GM12872 (cell line): ENCODE data around the gene TMPRSS11F.

Source experiments
- TF ChIP-seq, protein P1 (sequence below): IDR thresholded peaks from 3 replicates; pipeline ENCODE4 v1.5.1; 2011; ENCODE audit warnings: low read depth, mild to moderate bottlenecking, low read length, moderate library complexity; ENCODE audit not compliant: insufficient read depth

TMPRSS11F gene

DNA sequence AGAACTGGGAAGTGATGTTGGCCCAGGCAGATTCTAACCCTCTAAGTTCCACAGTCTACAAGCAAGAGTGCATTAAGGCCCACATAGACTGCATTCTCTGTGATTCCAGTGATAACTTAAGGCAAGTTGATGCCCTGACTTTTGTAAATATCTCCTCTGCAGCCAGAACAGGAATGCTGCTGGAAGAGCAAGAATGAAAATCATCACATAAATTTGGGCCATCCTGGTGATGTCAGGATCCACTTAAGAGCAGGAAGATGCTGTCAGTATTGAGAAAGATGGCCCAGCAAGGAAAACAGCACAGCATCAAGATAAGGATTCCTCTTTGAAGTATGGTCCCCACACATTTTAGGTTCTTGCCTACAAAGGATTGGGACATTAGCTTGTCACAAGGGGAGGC, 52.4 kb downstream of the TMPRSS11F start:
- TF ChIP-seq, protein P1, sequence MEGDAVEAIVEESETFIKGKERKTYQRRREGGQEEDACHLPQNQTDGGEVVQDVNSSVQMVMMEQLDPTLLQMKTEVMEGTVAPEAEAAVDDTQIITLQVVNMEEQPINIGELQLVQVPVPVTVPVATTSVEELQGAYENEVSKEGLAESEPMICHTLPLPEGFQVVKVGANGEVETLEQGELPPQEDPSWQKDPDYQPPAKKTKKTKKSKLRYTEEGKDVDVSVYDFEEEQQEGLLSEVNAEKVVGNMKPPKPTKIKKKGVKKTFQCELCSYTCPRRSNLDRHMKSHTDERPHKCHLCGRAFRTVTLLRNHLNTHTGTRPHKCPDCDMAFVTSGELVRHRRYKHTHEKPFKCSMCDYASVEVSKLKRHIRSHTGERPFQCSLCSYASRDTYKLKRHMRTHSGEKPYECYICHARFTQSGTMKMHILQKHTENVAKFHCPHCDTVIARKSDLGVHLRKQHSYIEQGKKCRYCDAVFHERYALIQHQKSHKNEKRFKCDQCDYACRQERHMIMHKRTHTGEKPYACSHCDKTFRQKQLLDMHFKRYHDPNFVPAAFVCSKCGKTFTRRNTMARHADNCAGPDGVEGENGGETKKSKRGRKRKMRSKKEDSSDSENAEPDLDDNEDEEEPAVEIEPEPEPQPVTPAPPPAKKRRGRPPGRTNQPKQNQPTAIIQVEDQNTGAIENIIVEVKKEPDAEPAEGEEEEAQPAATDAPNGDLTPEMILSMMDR = no peak

DNA sequence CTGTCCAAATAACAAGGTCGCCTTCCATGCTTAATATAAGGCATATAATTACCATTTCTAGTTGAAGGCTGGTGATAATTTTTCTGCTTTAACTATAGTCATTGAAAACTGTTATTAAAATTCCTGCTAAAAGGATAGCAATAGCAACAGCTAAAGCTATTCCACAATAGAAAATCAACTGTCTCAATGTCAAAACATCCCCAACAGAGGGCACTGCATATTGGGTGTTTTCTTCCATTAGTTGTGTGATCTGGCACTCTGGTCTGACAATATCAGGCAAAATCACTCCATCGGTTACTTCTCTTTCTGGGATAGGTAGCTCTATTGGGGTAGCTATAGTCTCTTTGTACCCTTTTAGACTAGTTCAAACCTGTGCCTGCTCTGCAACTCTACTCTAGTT, 53.5 kb downstream of the TMPRSS11F start:
- TF ChIP-seq, protein P1 = no peak

DNA sequence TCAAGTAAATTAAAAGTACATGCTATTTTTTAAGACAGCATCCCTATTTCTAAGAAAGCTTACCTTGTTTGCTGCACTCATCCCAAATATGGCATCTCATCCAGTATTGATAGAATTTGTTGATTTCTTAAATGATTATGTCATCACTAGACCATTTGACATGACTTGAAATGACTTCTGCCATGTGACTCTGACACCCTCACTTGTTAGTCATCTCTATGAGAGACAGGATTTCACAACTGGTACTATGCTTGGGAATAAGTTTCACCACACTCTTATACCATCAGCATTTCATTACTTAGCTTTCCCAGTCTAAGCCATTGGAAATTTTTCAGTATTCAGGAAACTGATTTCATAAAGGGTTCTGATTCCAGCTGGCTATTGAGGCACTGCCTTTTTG, 55.3 kb downstream of the TMPRSS11F start:
- TF ChIP-seq, protein P1 = no peak

DNA sequence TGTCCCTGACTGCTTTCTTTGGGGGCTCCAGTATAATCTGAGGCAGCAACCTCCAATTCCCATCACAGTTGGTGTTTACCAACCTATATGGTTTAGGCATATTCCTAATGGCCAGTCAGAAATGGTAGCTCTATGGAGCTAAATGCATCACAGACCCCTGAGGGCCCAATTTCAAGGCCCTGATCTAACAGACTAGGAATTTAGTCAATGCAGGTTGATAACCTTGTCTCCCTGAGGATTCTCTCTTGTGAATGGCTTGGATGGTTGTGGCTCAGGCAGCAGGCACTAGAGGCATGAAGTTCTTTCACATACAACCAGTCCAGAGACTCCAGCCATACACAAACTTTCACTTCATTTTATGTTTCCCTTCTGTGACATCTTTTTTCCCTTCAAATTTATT, 59.4 kb downstream of the TMPRSS11F start:
- TF ChIP-seq, protein P1 = no peak

DNA sequence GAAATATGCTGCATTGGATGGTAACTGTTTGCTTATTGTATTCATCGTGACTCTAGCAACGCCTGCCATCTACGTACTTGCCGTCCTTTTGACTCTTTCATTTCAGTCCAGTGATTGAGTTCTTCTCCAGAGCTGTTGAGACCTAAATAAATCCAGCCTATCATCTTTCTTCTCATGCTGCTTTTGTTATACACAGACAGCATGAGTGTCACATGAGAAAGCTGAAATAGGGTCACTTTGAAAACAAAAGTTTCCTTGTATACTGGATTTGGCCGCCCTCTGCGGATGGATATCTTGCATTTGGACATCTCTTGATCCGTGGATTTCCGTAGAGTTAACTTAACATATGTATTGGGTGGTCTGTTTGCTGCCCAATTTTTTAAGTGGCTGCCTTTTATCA, 67.2 kb downstream of the TMPRSS11F start:
- TF ChIP-seq, protein P1 = no peak

DNA sequence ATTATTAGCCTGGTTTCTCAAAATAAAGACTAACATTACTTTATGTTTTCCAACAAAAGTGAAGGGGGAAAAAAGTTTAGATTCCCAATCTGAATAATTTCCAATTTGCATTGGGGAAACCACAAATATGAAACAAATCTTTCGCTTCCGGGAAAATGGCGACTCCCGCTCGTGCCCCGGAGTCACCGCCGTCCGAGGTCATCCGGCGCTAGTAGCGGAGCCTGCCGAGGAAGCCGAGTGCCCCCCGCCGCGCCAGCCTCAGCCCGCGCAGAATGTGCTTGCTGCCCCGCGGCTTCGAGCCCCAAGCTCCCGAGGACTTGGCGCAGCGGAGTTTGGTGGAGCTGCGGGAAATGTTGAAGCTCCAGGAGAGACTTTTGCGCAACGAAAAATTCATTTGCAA, 91.4 kb downstream of the TMPRSS11F start:
- TF ChIP-seq, protein P1 = no peak

DNA sequence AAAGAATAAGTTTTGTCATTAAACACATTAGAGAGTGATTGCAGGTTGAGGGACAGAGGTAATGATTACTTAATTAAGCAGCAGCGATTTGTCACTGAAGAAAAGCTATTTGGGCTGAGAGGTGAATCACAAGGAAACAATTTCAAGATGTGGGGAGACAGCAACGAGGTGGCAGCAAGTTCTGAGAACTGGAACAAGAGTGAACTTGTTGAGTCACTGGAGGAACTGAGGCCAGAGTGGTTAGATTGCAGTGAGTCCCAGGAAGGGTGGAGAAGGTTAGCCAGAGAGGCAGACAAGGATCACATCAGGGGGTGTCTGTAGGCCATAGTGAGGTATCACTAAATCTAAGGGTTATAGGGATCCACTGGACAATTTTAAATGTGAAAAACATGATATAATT, 108.5 kb downstream of the TMPRSS11F start:
- TF ChIP-seq, protein P1 = no peak

DNA sequence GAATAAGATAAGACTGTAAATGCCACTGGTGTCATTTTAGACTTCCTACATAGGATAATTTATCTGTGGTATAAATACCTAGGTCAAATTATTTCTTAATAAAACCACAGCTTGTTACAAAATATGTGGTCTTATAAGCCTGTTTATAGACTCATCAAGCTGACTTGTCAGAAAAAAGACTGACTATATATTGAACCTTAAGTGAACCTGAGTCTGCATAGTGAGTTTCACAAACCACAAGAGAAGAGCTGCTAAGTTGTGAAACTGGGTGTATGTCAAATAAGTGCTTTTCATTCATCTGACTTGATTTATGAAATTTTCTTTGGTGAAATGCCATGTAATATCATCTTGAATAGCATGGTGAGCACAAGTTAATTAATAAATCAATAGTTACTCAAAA, 118.0 kb downstream of the TMPRSS11F start:
- TF ChIP-seq, protein P1 = no peak
